ENCODE data around the gene ZFAND2A.
A peak's percentile ranks its signal among the peaks of the same experiment; 100 is the strongest.

Gene ZFAND2A

DNA sequence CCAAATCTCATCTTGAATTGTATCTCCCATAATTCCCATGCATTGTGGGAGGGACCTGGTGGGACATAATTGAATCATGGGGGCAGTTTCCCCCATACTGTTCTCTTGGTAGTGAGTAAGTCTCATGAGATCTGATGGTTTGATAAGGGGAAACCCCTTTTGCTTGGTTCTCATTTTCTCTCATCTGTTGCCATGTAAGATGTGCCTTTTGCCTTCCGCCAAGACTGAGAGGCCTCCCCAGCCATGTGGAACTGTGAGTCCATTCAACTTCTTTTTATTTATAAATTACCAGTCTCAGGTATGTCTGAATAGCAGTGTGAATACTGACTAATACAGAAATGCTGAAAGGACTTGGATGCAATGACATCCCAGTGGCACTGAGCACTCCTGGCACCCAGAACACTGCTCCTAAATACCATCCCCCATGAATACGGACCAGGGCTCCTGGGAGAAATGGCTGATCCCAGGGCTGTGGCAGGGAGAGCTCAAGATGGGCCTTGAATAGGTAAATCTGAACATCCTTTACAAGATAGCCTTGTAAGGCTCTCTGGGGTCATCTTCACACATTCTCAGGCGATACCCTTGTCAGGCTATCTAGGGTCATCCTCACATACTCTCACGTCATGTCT, 19.4 kb downstream of the ZFAND2A start:
- TF ChIP-seq, protein P1, sequence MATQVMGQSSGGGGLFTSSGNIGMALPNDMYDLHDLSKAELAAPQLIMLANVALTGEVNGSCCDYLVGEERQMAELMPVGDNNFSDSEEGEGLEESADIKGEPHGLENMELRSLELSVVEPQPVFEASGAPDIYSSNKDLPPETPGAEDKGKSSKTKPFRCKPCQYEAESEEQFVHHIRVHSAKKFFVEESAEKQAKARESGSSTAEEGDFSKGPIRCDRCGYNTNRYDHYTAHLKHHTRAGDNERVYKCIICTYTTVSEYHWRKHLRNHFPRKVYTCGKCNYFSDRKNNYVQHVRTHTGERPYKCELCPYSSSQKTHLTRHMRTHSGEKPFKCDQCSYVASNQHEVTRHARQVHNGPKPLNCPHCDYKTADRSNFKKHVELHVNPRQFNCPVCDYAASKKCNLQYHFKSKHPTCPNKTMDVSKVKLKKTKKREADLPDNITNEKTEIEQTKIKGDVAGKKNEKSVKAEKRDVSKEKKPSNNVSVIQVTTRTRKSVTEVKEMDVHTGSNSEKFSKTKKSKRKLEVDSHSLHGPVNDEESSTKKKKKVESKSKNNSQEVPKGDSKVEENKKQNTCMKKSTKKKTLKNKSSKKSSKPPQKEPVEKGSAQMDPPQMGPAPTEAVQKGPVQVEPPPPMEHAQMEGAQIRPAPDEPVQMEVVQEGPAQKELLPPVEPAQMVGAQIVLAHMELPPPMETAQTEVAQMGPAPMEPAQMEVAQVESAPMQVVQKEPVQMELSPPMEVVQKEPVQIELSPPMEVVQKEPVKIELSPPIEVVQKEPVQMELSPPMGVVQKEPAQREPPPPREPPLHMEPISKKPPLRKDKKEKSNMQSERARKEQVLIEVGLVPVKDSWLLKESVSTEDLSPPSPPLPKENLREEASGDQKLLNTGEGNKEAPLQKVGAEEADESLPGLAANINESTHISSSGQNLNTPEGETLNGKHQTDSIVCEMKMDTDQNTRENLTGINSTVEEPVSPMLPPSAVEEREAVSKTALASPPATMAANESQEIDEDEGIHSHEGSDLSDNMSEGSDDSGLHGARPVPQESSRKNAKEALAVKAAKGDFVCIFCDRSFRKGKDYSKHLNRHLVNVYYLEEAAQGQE (IDR thresholded peaks at IDR 0.05; ENCODE audit: low read depth) = no peak

- TF ChIP-seq YY1 (IDR thresholded peaks at IDR 0.05; ENCODE audit: low read depth) = 0 out of 2 replicates have a peak, but pooled peaks have one; percentile 13
- no peak for TF ChIP-seq EGR1 (IDR thresholded peaks at IDR 0.05)
- no peak for TF ChIP-seq CREB1 (IDR thresholded peaks at IDR 0.05; ENCODE audit: low read depth)
- TF ChIP-seq, protein P2, sequence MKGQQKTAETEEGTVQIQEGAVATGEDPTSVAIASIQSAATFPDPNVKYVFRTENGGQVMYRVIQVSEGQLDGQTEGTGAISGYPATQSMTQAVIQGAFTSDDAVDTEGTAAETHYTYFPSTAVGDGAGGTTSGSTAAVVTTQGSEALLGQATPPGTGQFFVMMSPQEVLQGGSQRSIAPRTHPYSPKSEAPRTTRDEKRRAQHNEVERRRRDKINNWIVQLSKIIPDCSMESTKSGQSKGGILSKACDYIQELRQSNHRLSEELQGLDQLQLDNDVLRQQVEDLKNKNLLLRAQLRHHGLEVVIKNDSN (IDR thresholded peaks at IDR 0.05) = peak; percentile 31
- TF ChIP-seq, protein P1 (IDR thresholded peaks at IDR 0.05; ENCODE audit: low read depth) = no peak
Observed at GRCh38 chr7:1137517-1138167, 22.4 kb downstream of the ZFAND2A start.

GRCh38 chr7:1136841-1137516, 23.0 kb downstream of the ZFAND2A start:
- TF ChIP-seq NFIC (IDR thresholded peaks at IDR 0.05) (no peak), TEAD4 (IDR thresholded peaks at IDR 0.05) (peak; percentile 24; the same call in 1 of the 2 replicates), EGR1 (IDR thresholded peaks at IDR 0.05) (no peak), YY1 (IDR thresholded peaks at IDR 0.05; ENCODE audit: low read depth) (no peak), TCF12 (IDR thresholded peaks at IDR 0.05; ENCODE audit: low read depth) (no peak), CEBPB (IDR thresholded peaks at IDR 0.05) (no peak), CREB1 (IDR thresholded peaks at IDR 0.05; ENCODE audit: low read depth) (no peak), RAD21 (IDR thresholded peaks at IDR 0.05; ENCODE audit: low read depth) (no peak), TAF1 (IDR thresholded peaks at IDR 0.05; ENCODE audit: low read depth) (no peak), ZBTB7A (IDR thresholded peaks at IDR 0.05; ENCODE audit: low read depth) (no peak), FOXM1 (IDR thresholded peaks at IDR 0.05; ENCODE audit: borderline replicate concordance, low read depth) (no peak), EP300 (IDR thresholded peaks at IDR 0.05; ENCODE audit: borderline replicate concordance) (no peak)
- TF ChIP-seq, protein P3, sequence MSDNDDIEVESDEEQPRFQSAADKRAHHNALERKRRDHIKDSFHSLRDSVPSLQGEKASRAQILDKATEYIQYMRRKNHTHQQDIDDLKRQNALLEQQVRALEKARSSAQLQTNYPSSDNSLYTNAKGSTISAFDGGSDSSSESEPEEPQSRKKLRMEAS (IDR thresholded peaks at IDR 0.05) = peak; percentile 47; the same call in 1 of the 2 replicates
- TF ChIP-seq, protein P1 (IDR thresholded peaks at IDR 0.05; ENCODE audit: low read depth) = no peak
- TF ChIP-seq, protein P2 (IDR thresholded peaks at IDR 0.05) = no peak

- TF ChIP-seq ZBTB7A (IDR thresholded peaks at IDR 0.05; ENCODE audit: low read depth) (no peak), TCF12 (IDR thresholded peaks at IDR 0.05; ENCODE audit: low read depth) (no peak), CEBPB (IDR thresholded peaks at IDR 0.05) (no peak), EP300 (IDR thresholded peaks at IDR 0.05; ENCODE audit: borderline replicate concordance) (no peak), FOXM1 (IDR thresholded peaks at IDR 0.05; ENCODE audit: borderline replicate concordance, low read depth) (no peak), CREB1 (IDR thresholded peaks at IDR 0.05; ENCODE audit: low read depth) (no peak), NFIC (IDR thresholded peaks at IDR 0.05) (no peak), EGR1 (IDR thresholded peaks at IDR 0.05) (no peak), TEAD4 (IDR thresholded peaks at IDR 0.05) (no peak), RAD21 (IDR thresholded peaks at IDR 0.05; ENCODE audit: low read depth) (no peak), TAF1 (IDR thresholded peaks at IDR 0.05; ENCODE audit: low read depth) (no peak), YY1 (IDR thresholded peaks at IDR 0.05; ENCODE audit: low read depth) (no peak)
- TF ChIP-seq, protein P2 (IDR thresholded peaks at IDR 0.05) = no peak
- TF ChIP-seq, protein P3 (IDR thresholded peaks at IDR 0.05) = no peak
- TF ChIP-seq, protein P1 (IDR thresholded peaks at IDR 0.05; ENCODE audit: low read depth) = no peak
Observed at GRCh38 chr7:1134951-1135350, 25.0 kb downstream of the ZFAND2A start.

All from Ishikawa (cell line).